ENCODE results near the gene FXYD4. TPM values are rescaled to one million over a fixed set of nuclear protein-coding genes. Genes with fewer than 3 reads are reported as not detected.

FXYD4 gene
- total RNA-seq, 4 donors from 2014 or later = not detected

DNA sequence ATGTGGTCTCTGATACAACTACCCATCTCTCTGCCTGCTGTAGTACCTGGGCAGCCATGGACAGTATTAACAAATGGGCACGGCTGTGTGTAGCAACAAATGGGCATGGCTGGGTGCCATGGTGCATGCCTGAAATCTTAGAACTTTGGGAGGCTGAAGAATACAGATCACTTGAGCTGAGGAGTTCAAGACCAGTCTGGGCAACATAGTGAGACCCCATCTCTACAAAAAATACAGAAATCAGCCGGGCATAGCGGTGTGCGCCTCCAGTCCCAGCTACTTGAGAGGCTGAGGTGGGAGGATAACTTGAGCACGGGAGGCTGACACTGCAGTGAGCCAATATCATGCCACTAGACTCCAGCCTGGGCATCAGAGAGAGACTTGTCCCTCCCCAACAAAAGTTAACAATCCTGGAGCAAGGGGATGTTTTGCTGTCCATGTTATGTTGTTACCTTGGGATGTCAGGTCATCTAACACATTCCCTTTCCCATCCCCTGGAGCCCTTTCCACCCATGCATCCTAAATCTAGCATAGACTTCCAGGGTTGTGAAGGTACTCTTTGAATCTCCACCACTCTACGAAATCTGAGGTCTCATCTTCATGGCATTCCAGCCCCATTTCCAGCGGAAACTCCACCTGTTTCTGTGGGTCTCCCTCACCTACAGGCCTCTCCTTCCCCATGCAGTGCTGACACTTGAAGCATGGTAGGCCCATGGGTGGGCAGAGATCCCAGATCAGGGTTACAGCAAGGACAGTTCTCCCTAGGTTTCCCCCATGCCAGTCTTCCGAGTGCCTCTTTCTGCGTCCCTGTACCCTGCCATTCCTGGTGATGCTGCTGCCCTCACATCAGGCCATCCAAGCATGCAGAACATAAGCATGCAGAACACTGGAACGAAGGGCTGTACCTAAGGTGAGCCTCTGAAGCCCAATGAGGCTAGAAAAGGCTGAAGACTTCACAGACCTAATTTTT, 13.1 kb downstream of the FXYD4 start:
- intact Hi-C loops (cut with DNase I; ENCODE audit: low total_unique reads) = no loop called here
- in situ Hi-C loops (cut with MboI; ENCODE audit: low pct_ligation_motif_present in 1 of 4, low pct_unique_long_range_greater_than_20kb in 1 of 4, low sequenced_read_pairs in 3 of 4) = no loop called here
- Histone ChIP-seq H3K4me1 (peaks cover 0 to 8% (median 0%) of the 10 kb centered on the region in 4 donors), H3K4me3 (no peak overlapping the region), H3K36me3 (peaks cover 0 to 36% (median 16%) of the 10 kb centered on the region in 4 donors), H3K27me3 (no peaks in the 10 kb centered on the region), H3K9me3 (no peaks in the 10 kb centered on the region), H3K27ac (no peak overlapping the region)
- no peak for DNase-seq
- TF ChIP-seq CTCF (IDR thresholded peaks at IDR 0.05) (no peak), POLR2AphosphoS5 (IDR thresholded peaks at IDR 0.05) (peak in 1 of 3 donors; percentile 29)
- WGBS, 2 donors (ENCODE audit: low coverage in 1 of 2) = 80 to 85% methylated on average over 4 to 10 of the region's 10 CpGs

DNA sequence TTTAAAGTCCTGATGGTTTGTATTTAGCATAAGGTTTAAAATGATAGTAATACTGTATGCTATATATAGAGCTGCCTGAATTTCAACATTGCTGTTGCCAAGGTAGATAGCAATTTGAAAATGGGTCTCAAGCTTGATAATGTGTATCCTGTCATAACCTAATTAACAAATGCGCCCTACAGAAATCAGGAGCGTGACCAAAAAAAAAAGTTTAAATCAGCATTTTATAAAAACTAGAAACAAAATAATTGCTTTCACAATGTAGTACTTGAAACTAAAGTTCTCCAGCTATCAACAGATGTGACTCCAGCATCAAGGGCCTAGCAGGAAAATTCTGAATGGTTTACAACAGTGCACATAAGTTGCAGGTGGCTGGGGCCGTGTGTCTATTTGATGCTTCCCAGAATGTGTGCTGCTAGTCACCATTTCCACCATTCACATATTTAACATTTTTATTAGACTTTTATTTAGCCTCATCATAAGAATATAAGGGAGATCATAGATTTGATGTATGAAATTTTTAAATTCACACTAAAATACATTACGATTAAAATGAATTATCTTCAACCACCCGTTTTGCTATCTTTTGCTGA, 14.1 kb downstream of the FXYD4 start:
- in situ Hi-C loops (cut with MboI; ENCODE audit: low pct_ligation_motif_present in 1 of 4, low pct_unique_long_range_greater_than_20kb in 1 of 4, low sequenced_read_pairs in 3 of 4) = no loop called here
- H3K36me3 ChIP-seq = peaks cover 0 to 38% (median 18%) of the 10 kb centered on the region in 4 donors

GRCh38 chr10:43386549-43386948, 15.1 kb downstream of the FXYD4 start:
- peaks cover 0 to 47% (median 24%) of the 10 kb centered on the region in 4 donors for H3K36me3 ChIP-seq
- WGBS, 2 donors (ENCODE audit: low coverage in 1 of 2) = 95% methylated on average over 4 of the region's 4 CpGs; no CpG with 5 or more reads in 1 of the 2 donors
- TF ChIP-seq POLR2A (IDR thresholded peaks at IDR 0.05) (no peak), EP300 (IDR thresholded peaks at IDR 0.05; ENCODE audit: low read depth) (no peak), CTCF (IDR thresholded peaks at IDR 0.05) (no peak), POLR2AphosphoS5 (IDR thresholded peaks at IDR 0.05) (no peak)
- H3K9me3 ChIP-seq = no peaks in the 10 kb centered on the region
- peaks cover 0 to 16% (median 3%) of the 10 kb centered on the region in 4 donors for H3K4me1 ChIP-seq
- no peak overlapping the region for H3K4me3 ChIP-seq
- H3K27ac ChIP-seq = no peak overlapping the region
- no peak for DNase-seq
- intact Hi-C loops (cut with DNase I; ENCODE audit: low total_unique reads) = no loop called here
- in situ Hi-C loops (cut with MboI; ENCODE audit: low pct_ligation_motif_present in 1 of 4, low pct_unique_long_range_greater_than_20kb in 1 of 4, low sequenced_read_pairs in 3 of 4) = no loop called here
- no peaks in the 10 kb centered on the region for H3K27me3 ChIP-seq

More for the DNA sequence above, 14.1 kb downstream of the FXYD4 start:
- TF ChIP-seq POLR2A (IDR thresholded peaks at IDR 0.05) (no peak), POLR2AphosphoS5 (IDR thresholded peaks at IDR 0.05) (no peak), EP300 (IDR thresholded peaks at IDR 0.05; ENCODE audit: low read depth) (no peak), CTCF (IDR thresholded peaks at IDR 0.05) (no peak)
- Histone ChIP-seq H3K9me3 (no peaks in the 10 kb centered on the region), H3K4me3 (no peak overlapping the region), H3K4me1 (peaks cover 0 to 8% (median under 1%) of the 10 kb centered on the region in 4 donors), H3K27me3 (no peaks in the 10 kb centered on the region), H3K27ac (no peak overlapping the region)
- DNase-seq = no peak
- intact Hi-C loops (cut with DNase I; ENCODE audit: low total_unique reads) = no loop called here
- WGBS, 2 donors (ENCODE audit: low coverage in 1 of 2) = 70 to 78% methylated on average over 5 of the region's 5 CpGs

DNA sequence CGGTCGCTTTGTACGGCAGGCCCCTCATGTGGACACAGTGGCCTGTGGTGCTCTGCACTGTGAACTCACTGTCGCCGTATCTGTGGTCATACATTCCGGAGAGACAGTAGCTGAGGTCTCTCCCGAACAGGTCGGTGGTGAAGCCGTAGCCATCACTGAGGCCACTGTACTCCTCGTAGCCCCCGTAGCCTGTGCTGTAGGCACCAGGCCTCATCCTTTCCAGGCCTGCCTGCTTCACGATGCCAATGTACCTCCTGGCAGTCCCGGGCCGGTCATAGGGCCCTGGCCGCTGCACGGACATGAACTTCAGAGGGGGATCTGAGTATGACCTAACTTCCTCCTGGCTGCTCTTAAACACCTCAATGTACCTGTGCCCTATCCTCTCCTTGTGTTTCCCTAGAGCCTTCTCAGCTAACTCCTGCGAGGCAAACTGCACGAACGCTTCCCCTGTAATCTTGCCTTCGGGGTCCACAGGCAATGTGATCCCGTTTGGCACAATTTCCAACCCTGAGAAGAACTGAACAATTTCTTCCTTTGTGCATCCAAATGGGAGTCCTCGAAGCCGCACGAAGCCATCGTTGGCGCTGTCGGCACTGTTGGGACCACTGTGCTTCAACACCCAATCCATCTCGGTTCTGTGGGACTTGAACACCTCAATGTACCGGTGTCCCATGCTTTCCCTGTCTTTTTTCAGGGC, 15.7 kb downstream of the FXYD4 start:
- 92 to 93% methylated on average over 6 to 29 of the region's 29 CpGs for whole genome bisulfite sequencing, 2 donors (ENCODE audit: low coverage in 1 of 2)
- Histone ChIP-seq H3K36me3 (peaks cover 0 to 53% (median 26%) of the 10 kb centered on the region in 4 donors), H3K4me1 (peaks cover 0 to 16% (median 3%) of the 10 kb centered on the region in 4 donors), H3K9me3 (no peaks in the 10 kb centered on the region), H3K27me3 (no peaks in the 10 kb centered on the region), H3K4me3 (no peak overlapping the region), H3K27ac (no peak overlapping the region)
- in situ Hi-C loops (cut with MboI; ENCODE audit: low pct_ligation_motif_present in 1 of 4, low pct_unique_long_range_greater_than_20kb in 1 of 4, low sequenced_read_pairs in 3 of 4) = no loop called here
- intact Hi-C loops (cut with DNase I; ENCODE audit: low total_unique reads) = no loop called here
- no peak for DNase-seq
- TF ChIP-seq POLR2A (IDR thresholded peaks at IDR 0.05) (no peak), POLR2AphosphoS5 (IDR thresholded peaks at IDR 0.05) (peak in 1 of 3 donors; percentile 27)

All from transverse colon (tissue), 4 donors.